Heart right ventricle (tissue), 16 donors: ENCODE results near the gene PLAC9. TPM values are rescaled to one million over a fixed set of nuclear protein-coding genes. Genes with fewer than 3 reads are reported as not detected.

Source experiments
- ATAC-seq, 8 donors: fragments of 200-7000 bp; cut with Tn5 transposase; one replicate each; pipeline ENCODE4 v1.9.1; 2020; ENCODE audit warnings: mild to moderate bottlenecking in 8 of 8, moderate library complexity in 8 of 8, moderate number of reproducible peaks in 1 of 8
- DNase-seq, 2 donors: peaks; one replicate each; pipeline ENCODE4 v3.0.0-alpha.2; 2020
- H3K27ac ChIP-seq, 10 donors: fragments of 200-600 bp; sonication (generic) in 2 of 10; one replicate each; pipeline versions ENCODE4 v1.5.0 to v1.8.0; 2020 to 2022; ENCODE audit warnings: mild to moderate bottlenecking in 3 of 10
- H3K27me3 ChIP-seq, 7 donors: fragments of 200-600 bp; one replicate each; pipeline ENCODE4 v1.8.0; 2021 to 2022; ENCODE audit warnings: mild to moderate bottlenecking in 2 of 7
- H3K36me3 ChIP-seq, 9 donors: fragments of 200-600 bp; sonication (generic) in 1 of 9; one replicate each; pipeline versions ENCODE4 v1.5.0 to v1.8.0; 2020 to 2022; ENCODE audit warnings: mild to moderate bottlenecking in 2 of 9
- H3K4me1 ChIP-seq, 9 donors: fragments of 200-600 bp; sonication (generic) in 1 of 9; one replicate each; pipeline versions ENCODE4 v1.5.0 to v1.8.0; 2020 to 2022; ENCODE audit warnings: mild to moderate bottlenecking in 4 of 9
- H3K4me3 ChIP-seq, 10 donors: fragments of 200-600 bp; sonication (generic) in 2 of 10; one replicate each; pipeline versions ENCODE4 v1.5.0 to v1.8.0; 2020 to 2022; ENCODE audit warnings: mild to moderate bottlenecking in 7 of 10, moderate library complexity in 2 of 10
- H3K9me3 ChIP-seq, 11 donors: fragments of 200-600 bp in 10 of 11; sonication (generic) in 2 of 11; one replicate each; pipeline versions ENCODE4 v1.5.0 to v1.8.0; 2013 to 2022; ENCODE audit warnings: mild to moderate bottlenecking in 2 of 11, control low read depth in 1 of 11, moderate library complexity in 1 of 11
- CTCF ChIP-seq, 9 donors: fragments of 200-600 bp; sonication (generic) in 2 of 9; IDR thresholded peaks; one replicate each; pipeline versions ENCODE4 v1.5.0 to v1.8.0; 2021 to 2022; ENCODE audit warnings: antibody characterized with exemption in 9 of 9, mild to moderate bottlenecking in 5 of 9, moderate library complexity in 1 of 9
- WGBS, 2 donors: extraction: QIAGEN DNeasy Blood & Tissue Kit; methylation state at CpG; one replicate each; pipeline ENCODE4 v1.1.7; 2013; ENCODE audit warnings: inconsistent platforms in 1 of 2; 5-methylcytosine and 5-hydroxymethylcytosine counted together
- intact Hi-C, 10 donors: fragments of 100-400 bp; cut with DNase I; formaldehyde crosslinking; loops; one replicate each; pipeline versions ENCODE4 v1.11.1 to v1.14.2; 2022
- polyA plus RNA-seq, 2 donors: library from polyadenylated mRNA; stranded (reverse); fragments of 200-250 nt; gene quantifications; one replicate each; pipeline ENCODE4 v1.2.3, GENCODE V29; 2013
- total RNA-seq, 10 donors: library from RNA; stranded (reverse); fragmentation: NEBNext Ultra II Directional in 3 of 10; extraction: Animal tissue kit (Norgen Biotek cat#: 25700) in 3 of 10; gene quantifications; one replicate each; pipeline versions ENCODE4 v1.2.1 to v1.2.4, GENCODE V29; 2021 to 2023
- donor health status: Arrhythmogenic right ventricular cardiomyopathy.
- donor health status: ischemic (EF 13 %, LVEDD 7.1; RV severe dilation, severe dysfunction).
- donor health status: healthy with polysubstance abuse.
- donor health status: DM: no; HTN: yes; CAD: no.
- donor health status: DM: no; HTN: no; CAD: no.
- donor health status: ischemic (EF 25% LVEDD 6.9; RV normal size, moderate dysfunction).
- donor health status: ischemic (EF 25% LVEDD 5.7; RV mildly dilated, moderate dysfunction).
- donor health status: healthy.
- donor health status: DM: yes; HTN: yes; CAD: no.
- donor health status: Ischemic cardiomyopathy.
- donor health status: ischemic (EF 35%, LVEDD 5.7; RV mildly dilated, moderate dysfunction).
- donor health status: nonischemic (EF 11% LVEDD 7.7; RV severe dilation, severe dysfunction).
- donor health status: DM: yes; HTN: yes; CAD: no.
- donor health status: PGD.
- donor health status: ischemic (EF 29% LVEDD 5.4; RV normal size, mild dysfunction).
- donor health status: nonischemic (EF 23%, LVEDD 6.1; RV moderate dilation, normal function).

PLAC9 gene
- total and polyA plus RNA-seq, 12 donors, result 16.8 to 129 (median 28.7) TPM

- peak overlapping the region in 1 of 10 donors; percentile 25 for H3K4me3 ChIP-seq
- no peaks in the 10 kb centered on the region for H3K27me3 ChIP-seq
- peaks cover 9 to 71% (median 53%) of the 10 kb centered on the region in 9 donors for H3K4me1 ChIP-seq
- peak overlapping the region; percentile 44 to 90 (median 80) for H3K27ac ChIP-seq
- ATAC-seq, result peak; percentile 89 to 96 (median 94)
- intact Hi-C loops, result loop anchor here in 4 of 10 donors (2.0 to 5.0 kb wide), 3 partner anchors 44 to 49 kb away; partner anchors contain the start of gene ANXA11 (in 2 of the 4)
- 20 to 24% methylated on average over 14 of the region's 14 CpGs for WGBS, 2 donors
- peak; percentile 84 to 94 for DNase-seq
- peaks cover 0 to 100% (median 71%) of the 10 kb centered on the region in 9 donors for H3K36me3 ChIP-seq
- TF ChIP-seq CTCF (IDR thresholded peaks at IDR 0.05), result no peak
- no peaks in the 10 kb centered on the region for H3K9me3 ChIP-seq
Observed at GRCh38 chr10:80158598-80159127, 26.1 kb downstream of the PLAC9 start.

- Histone ChIP-seq H3K27me3 (no peaks in the 10 kb centered on the region), H3K27ac (peak overlapping the region; percentile 11 to 90 (median 80)), H3K36me3 (peaks cover 0 to 100% (median 71%) of the 10 kb centered on the region in 9 donors), H3K4me1 (peaks cover 16 to 77% (median 59%) of the 10 kb centered on the region in 9 donors), H3K4me3 (peak overlapping the region in 1 of 10 donors; percentile 25), H3K9me3 (no peaks in the 10 kb centered on the region)
- DNase-seq, result no peak
- TF ChIP-seq CTCF (IDR thresholded peaks at IDR 0.05), result no peak
- WGBS, 2 donors, result 73 to 78% methylated on average over 9 of the region's 9 CpGs
- no peak for ATAC-seq
- intact Hi-C loops, result loop anchor here in 4 of 10 donors (2.0 to 5.0 kb wide), 3 partner anchors 43 to 48 kb away; partner anchors contain the start of gene ANXA11 (in 2 of the 4)
Observed at GRCh38 chr10:80159166-80159873, 26.8 kb downstream of the PLAC9 start.

- intact Hi-C loops, result loop anchor here in 3 of 10 donors (5.0 kb wide), 2 partner anchors 42 to 47 kb away; partner anchors contain the start of gene ANXA11 (in 1 of the 3)
- no peak for TF ChIP-seq CTCF (IDR thresholded peaks at IDR 0.05)
- Histone ChIP-seq H3K4me3 (no peak overlapping the region), H3K9me3 (no peaks in the 10 kb centered on the region), H3K27ac (peak overlapping the region in 7 of 10 donors; percentile 29 to 90 (median 40)), H3K4me1 (peaks cover 20 to 91% (median 71%) of the 10 kb centered on the region in 9 donors), H3K27me3 (no peaks in the 10 kb centered on the region), H3K36me3 (peaks cover 0 to 100% (median 71%) of the 10 kb centered on the region in 9 donors)
- DNase-seq (no peak), ATAC-seq (no peak)
- 91 to 92% methylated on average over 17 of the region's 17 CpGs for WGBS, 2 donors
Observed at GRCh38 chr10:80160361-80161320, 28.1 kb downstream of the PLAC9 start.
